Ishikawa (cell line): Measurements from ENCODE around the gene KCNJ4.
A peak's percentile ranks its signal among the peaks of the same experiment; 100 is the strongest.

Source experiments
- CEBPB ChIP-seq: IDR thresholded peaks from 2 replicates; pipeline ENCODE4 v1.6.1; 2012
- CREB1 ChIP-seq: IDR thresholded peaks from 2 replicates; pipeline ENCODE4 v1.6.1; 2012; ENCODE audit warnings: low read depth
- EGR1 ChIP-seq: IDR thresholded peaks from 2 replicates; pipeline ENCODE4 v1.6.1; 2012
- EP300 ChIP-seq: IDR thresholded peaks from 2 replicates; pipeline ENCODE4 v1.6.1; 2012; ENCODE audit warnings: borderline replicate concordance
- FOXM1 ChIP-seq: IDR thresholded peaks from 2 replicates; pipeline ENCODE4 v1.6.1; 2012; ENCODE audit warnings: low read depth, borderline replicate concordance
- MAX ChIP-seq: IDR thresholded peaks from 2 replicates; pipeline ENCODE4 v1.6.1; 2012
- NFIC ChIP-seq: IDR thresholded peaks from 2 replicates; pipeline ENCODE4 v1.6.1; 2012
- RAD21 ChIP-seq: IDR thresholded peaks from 2 replicates; pipeline ENCODE4 v1.6.1; 2012; ENCODE audit warnings: low read depth
- TAF1 ChIP-seq: IDR thresholded peaks from 2 replicates; pipeline ENCODE4 v1.6.1; 2012; ENCODE audit warnings: low read depth, mild to moderate bottlenecking
- TCF12 ChIP-seq: IDR thresholded peaks from 2 replicates; pipeline ENCODE4 v1.6.1; 2012; ENCODE audit warnings: low read depth
- TEAD4 ChIP-seq: IDR thresholded peaks from 2 replicates; pipeline ENCODE4 v1.6.1; 2012
- USF1 ChIP-seq: IDR thresholded peaks from 2 replicates; pipeline ENCODE4 v1.6.1; 2012
- YY1 ChIP-seq: IDR thresholded peaks from 2 replicates; pipeline ENCODE4 v1.6.1; 2012; ENCODE audit warnings: low read depth
- ZBTB7A ChIP-seq: IDR thresholded peaks from 2 replicates; pipeline ENCODE4 v1.6.1; 2012; ENCODE audit warnings: low read depth
- TF ChIP-seq, protein P1 (sequence below): IDR thresholded peaks from 2 replicates; pipeline ENCODE4 v1.6.1; 2012; ENCODE audit warnings: low read depth, mild to moderate bottlenecking

KCNJ4 gene

DNA sequence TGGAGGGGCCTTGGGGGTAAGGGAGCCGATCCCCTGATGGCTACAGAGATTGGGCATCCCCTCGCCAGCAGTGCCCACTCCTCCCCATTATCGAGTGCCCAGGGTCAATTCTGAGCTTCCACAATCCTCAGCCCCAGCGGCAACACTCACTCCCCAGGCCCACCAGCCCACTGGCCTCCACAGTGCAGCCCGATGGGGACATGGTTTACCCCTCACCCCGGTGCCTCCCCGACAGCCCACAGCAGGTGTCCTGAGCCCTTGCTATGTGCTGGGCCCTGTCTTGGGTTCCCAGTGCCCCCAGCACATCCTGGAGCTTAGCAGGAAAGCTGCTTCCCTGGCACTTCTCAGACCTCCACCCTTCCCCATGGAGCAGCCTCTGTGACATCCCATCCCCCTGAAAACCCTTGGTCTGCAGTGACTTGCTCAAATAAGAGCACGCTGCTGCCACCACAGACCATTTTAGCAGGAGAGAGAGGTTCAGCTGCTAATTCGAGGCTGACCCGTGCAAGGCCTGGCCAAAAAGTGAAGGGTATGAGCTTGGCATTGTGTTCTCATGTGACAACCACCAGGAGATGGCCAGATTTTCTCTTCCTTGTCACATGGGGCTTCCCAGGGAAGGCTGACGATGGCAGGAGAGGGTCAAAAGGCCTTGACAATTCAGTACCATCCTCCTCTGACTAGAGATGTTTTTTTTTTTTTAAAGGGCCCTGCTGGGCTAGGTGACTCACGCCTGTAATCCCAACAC lies 23.6 kb downstream of the KCNJ4 start:
- TF ChIP-seq USF1 (no peak), ZBTB7A (0 out of 2 replicates have a peak, but pooled peaks have one; percentile 50)

DNA sequence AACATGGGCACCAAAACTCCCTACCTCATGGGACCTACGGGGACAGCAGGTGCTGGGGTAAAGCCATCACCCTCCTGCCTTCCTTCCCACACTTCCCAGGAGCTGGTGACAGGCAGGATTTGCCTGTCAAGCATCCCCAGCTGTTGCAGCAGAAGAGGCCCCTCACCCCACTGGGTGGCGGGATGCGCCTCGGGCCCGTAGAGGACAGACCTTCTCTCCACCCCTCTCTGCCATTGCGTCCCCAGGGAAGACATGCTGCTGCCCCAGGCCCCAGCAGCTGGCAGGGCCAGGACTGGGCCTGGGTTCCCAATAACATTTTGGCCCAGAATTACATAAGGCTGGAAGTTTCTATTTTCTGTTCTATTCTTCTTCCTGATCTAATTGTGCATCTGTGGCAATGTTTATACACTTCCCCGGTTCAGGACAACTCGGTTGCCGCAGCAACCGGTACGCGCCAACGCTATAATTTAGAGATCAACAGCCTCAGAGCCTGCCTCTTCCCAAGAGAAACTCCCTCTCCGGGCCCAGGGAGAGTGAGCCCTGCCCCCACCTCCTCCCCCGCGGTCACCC lies 25.4 kb downstream of the KCNJ4 start:
- no peak for TF ChIP-seq RAD21
- TF ChIP-seq EGR1, result no peak
- no peak for TF ChIP-seq USF1
- TF ChIP-seq NFIC, result no peak
- TF ChIP-seq TCF12, result no peak
- TF ChIP-seq YY1, result no peak
- TF ChIP-seq EP300, result no peak
- TF ChIP-seq CREB1, result no peak
- TF ChIP-seq ZBTB7A, result no peak
- TF ChIP-seq, protein P1, sequence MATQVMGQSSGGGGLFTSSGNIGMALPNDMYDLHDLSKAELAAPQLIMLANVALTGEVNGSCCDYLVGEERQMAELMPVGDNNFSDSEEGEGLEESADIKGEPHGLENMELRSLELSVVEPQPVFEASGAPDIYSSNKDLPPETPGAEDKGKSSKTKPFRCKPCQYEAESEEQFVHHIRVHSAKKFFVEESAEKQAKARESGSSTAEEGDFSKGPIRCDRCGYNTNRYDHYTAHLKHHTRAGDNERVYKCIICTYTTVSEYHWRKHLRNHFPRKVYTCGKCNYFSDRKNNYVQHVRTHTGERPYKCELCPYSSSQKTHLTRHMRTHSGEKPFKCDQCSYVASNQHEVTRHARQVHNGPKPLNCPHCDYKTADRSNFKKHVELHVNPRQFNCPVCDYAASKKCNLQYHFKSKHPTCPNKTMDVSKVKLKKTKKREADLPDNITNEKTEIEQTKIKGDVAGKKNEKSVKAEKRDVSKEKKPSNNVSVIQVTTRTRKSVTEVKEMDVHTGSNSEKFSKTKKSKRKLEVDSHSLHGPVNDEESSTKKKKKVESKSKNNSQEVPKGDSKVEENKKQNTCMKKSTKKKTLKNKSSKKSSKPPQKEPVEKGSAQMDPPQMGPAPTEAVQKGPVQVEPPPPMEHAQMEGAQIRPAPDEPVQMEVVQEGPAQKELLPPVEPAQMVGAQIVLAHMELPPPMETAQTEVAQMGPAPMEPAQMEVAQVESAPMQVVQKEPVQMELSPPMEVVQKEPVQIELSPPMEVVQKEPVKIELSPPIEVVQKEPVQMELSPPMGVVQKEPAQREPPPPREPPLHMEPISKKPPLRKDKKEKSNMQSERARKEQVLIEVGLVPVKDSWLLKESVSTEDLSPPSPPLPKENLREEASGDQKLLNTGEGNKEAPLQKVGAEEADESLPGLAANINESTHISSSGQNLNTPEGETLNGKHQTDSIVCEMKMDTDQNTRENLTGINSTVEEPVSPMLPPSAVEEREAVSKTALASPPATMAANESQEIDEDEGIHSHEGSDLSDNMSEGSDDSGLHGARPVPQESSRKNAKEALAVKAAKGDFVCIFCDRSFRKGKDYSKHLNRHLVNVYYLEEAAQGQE, result no peak
- no peak for TF ChIP-seq CEBPB
- no peak for TF ChIP-seq MAX
- no peak for TF ChIP-seq TEAD4

DNA sequence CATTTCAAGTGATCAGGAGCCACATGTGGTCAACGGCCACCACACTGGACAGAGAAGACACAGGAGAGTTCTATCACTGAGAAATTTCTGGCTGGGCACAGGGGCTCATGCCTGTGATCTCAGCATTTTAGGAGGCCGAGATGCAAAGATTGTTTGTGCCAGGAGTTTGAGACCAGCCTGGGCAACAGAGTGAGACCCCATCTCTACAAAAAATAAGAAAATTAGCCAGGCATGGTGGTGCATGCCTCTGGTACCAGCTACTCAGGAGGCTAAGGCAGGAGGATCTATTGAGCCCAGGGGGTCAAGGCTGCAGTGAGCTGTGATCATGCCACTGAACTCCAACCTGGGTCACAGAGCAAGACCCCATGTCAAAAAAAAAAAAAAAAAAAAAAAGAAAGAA lies 26.3 kb downstream of the KCNJ4 start:
- TF ChIP-seq TCF12 (no peak), TAF1 (no peak), CEBPB (no peak), MAX (no peak), ZBTB7A (no peak), TEAD4 (no peak), NFIC (no peak), USF1 (no peak), CREB1 (no peak), YY1 (no peak), FOXM1 (no peak), RAD21 (no peak), EGR1 (no peak)
- TF ChIP-seq, protein P1, result no peak

GRCh38 chr22:38427940-38428339 lies 27.1 kb downstream of the KCNJ4 start:
- TF ChIP-seq TEAD4, result no peak
- no peak for TF ChIP-seq USF1
- no peak for TF ChIP-seq FOXM1
- no peak for TF ChIP-seq ZBTB7A
- TF ChIP-seq TAF1, result no peak
- no peak for TF ChIP-seq NFIC
- no peak for TF ChIP-seq CREB1
- TF ChIP-seq TCF12, result no peak
- TF ChIP-seq, protein P1, result no peak
- no peak for TF ChIP-seq MAX
- TF ChIP-seq EP300, result no peak
- no peak for TF ChIP-seq CEBPB
- no peak for TF ChIP-seq YY1
